GM19023 (cell line): ENCODE measurements around the gene CD44.

Experiments used
- ATAC-seq: cut with Tn5 transposase; IDR thresholded peaks from one replicate; pipeline ENCODE4 v1.9.1; 2021; ENCODE audit warnings: mild to moderate bottlenecking, moderate library complexity; ENCODE audit not compliant: unreplicated experiment

Gene CD44

GRCh38 chr11:35234460-35235156 is 95.6 kb downstream of the CD44 start:
- ATAC-seq, result no peak

- no peak for ATAC-seq
These were observed 96.1 kb downstream of the CD44 start for GRCh38 chr11:35235157-35235468.

DNA sequence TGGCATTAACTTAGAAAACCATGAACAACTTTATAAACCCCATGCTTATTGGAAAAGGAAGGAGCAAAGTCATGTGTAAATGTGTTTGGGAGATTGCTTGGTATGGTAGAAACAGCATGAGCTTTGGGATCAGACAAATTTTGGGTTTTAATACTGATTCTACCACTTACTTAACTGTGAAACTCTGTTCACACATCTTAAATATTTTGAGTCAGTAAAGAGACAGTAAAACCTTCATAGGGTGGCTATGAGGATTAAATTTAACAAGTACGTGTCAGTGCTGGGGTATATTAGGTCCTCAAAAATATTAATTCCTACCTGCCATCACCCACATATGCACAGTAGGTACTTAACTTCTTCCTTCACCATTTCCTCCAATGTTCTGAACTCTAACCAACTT is 96.5 kb downstream of the CD44 start:
- ATAC-seq, result no peak

DNA sequence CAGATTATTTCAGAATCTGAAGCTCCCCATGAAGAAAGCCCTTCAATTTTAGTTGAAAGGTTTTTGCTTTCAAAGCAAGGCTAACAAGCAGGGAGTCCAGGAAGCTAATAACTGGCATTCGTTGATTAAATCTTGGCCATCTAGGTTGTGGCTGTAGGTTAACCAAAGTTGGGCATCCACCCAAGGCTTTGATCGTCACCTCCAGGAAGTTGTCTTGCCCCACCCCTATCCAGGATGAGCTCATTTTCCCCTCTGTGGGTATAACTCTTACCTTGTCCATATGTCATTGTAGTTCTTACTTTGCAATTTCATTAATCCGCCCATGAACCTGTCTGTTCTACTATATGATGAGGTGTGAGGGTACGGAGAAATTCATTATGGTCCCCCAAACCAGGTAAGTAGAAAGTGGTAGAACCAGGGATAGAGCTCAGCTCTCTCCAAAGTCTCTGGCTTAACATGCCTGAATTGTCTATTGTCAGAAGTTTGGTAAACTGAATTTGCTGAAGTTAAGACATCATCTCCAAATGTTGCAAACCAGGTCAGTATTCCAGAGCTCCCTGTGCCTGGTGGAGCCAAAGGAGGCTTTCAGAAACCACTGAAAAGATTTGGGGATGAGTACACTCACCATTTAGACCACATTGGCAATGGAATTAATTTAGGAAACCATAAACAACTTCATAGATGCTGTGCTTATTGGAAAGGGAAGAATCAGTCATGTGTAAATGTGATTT is 97.1 kb downstream of the CD44 start:
- ATAC-seq, result no peak

DNA sequence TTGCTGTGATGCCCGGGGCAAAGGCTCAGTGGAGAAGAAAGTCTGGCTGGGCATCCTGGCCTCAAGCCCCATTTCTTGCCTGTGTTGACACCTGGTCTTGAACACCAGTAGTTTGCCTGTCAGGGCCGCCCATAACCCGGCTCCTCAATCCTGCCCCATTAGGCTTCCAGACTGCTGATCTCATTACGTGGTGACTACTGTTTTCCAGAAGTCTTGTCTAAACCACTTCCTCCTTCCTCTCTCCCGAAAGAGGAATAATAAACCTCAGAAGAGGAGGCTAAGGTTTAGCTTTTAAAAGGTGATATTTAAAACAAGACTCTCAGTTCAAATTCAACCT is 97.7 kb downstream of the CD44 start:
- no peak for ATAC-seq

DNA sequence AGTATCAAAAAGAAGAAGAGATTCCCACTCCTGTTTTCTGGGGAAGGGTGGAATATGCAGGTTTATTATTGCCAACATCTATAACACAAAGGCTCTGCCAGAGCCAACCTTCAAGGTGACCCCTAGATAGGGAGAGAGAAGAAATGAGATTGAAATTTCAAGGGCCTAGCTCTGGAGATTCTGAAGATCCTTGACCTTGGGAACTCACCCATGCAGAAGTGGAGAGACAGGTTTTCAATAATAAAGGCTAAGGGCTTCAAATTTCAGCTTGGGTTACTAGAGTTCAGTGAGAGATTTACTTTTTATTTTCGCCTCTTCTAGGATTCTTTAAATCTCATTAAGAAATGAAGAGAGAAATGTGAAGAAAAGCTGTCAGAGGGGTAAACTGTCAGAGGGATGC is 98.4 kb downstream of the CD44 start:
- ATAC-seq, result no peak

DNA sequence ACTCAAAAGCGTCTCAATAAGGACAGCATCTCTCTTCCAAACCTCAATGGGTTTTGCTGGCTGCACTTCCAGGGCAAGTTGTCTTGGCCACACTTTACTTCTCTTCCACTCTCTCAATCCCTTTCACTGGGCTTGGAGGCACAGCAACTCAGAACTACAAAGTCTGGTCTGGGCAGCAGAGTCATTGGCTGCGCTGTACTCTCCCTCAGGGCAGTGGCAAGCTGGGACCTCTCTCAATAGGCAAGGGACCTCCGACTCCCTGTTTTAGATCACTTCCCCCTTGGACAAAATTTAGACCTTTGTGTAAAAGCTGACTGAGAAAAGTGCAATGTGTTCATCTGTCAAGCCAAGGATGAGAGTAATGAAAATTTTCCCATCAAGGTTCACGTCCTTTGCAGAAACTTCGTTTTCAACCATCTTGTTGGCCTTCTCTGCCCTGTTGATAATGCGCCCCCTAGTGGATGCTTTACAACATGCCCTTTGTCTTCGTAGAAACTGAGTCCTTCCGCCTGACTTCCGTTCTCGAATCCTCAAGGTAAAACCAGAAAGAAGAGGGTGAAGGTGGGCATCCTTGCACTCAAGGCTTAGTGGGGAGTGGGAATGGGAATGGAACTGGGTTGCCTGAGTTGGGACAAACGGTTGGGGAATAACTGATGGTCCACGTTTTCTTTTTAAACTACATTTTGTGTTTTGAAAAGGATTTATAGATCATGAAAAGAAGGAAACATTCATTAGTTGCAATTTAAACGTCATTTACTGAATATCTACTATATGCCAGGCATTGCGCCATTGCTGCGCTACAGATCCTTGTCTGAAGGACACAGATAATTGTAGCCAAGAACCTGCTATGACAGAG is 99.1 kb downstream of the CD44 start:
- ATAC-seq, result no peak

DNA sequence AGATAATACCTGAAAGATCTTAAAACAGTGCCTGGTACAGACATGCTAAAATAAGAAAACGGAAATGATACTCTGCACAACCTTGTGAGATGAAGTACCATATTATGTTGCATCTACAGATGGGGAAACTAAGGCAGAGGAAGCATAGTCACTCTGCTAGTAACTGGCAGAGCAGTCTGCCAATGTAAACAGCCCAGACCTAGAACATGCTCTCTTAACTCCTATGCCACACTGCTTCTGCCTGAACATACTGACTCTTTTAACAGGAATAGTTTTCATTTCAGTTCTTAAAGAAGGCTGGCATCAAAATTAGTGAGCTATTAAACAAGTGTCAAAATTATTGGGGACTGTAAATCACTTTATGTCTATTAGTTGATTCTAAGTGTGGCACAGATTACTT is 99.9 kb downstream of the CD44 start:
- ATAC-seq, result no peak

- ATAC-seq, result no peak
These were observed 100.6 kb downstream of the CD44 start for GRCh38 chr11:35239471-35240075.

DNA sequence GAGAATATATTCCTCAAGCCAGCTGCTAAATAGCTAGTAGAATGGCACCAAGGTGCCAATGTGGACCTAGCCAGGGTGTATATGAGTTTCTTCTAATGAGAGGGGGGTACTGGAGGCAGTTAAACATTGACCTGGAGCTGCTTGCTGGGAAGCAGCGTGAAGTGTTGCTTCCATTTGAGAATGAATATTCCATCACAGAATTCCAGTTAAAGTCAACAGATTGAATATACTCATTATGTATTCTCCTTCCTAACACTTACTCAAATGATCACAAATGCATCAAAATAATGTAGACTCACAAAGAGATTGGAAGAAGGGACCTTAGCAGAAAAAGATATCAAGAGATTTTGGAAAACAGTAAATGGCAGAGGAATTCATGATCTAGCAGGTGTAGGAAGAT is 102.1 kb downstream of the CD44 start:
- ATAC-seq, result no peak

DNA sequence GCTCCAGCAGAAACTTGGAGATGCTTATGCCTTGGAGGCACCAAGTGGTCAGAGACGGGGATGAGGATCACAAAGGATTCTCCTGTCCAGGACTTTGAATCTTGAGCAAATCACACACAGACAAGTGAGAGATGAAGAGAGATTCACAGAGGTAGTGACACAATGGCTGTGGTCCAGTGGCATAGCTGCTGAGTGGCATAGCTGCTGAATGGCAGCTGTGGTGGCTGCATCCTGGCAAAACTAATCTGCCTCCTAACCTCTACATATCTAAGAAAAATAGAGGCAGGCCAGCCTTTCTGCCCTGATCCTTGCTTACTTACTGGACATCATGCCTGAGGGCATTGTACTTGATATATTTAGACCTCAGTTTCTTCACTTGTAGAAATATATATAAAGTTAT is 102.6 kb downstream of the CD44 start:
- no peak for ATAC-seq

DNA sequence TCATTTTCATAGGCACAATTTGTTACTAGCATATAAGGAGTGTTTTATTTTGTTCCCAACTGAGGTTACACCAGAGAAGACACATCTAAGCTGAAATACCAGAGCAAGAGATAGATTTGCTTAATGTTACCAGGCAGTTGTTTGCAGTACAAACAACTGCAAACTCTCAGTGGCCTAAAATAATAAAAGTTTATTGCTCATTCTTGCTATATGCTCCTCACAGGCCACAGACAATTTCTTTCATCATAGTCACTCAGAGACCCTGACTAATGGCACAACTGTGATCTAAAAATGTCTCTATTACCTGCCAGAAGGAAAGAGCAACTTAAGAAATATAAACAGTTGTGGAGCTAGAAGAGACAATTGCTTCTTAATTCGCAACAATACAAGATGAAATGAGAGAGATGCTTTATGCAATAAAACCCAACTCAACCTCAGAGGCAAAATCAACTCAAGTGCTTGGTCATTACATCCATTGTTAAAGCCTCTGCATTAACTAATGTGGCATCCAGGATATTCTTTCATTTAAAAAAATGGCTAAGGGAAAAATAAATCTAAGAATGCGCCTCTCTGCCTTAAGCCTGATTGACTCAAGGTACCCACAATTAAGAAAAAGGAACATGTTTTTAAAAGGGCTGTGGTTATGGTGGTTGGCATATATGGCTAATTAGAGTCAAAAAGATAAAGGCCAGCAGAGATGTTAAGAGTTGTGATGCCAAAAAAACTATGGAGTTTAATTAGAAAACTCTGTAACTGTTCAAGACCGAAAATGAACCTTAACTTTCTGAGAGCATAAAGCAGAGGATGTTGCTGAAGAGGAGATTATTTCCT is 103.7 kb downstream of the CD44 start:
- ATAC-seq, result no peak

DNA sequence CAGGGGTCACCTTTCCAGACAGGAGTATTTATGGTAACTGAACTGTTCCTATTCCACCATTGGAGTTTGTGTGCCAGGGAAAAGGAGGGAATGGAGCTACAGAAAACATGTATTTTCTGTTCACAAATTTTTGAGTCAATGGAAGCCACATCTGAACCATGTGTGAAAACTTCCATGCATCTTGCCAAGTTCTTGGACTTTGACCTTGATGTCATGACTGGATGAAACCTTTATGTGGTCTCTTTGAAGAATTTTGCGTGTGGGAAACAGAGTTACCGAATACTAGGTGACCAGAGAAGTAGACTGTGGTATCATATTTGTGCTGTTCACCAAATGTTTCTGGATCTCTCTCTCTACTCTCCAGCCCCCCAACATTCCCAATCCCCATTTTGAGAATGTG is 104.8 kb downstream of the CD44 start:
- no peak for ATAC-seq

- no peak for ATAC-seq
These were observed 106.1 kb downstream of the CD44 start for GRCh38 chr11:35245056-35245455.

DNA sequence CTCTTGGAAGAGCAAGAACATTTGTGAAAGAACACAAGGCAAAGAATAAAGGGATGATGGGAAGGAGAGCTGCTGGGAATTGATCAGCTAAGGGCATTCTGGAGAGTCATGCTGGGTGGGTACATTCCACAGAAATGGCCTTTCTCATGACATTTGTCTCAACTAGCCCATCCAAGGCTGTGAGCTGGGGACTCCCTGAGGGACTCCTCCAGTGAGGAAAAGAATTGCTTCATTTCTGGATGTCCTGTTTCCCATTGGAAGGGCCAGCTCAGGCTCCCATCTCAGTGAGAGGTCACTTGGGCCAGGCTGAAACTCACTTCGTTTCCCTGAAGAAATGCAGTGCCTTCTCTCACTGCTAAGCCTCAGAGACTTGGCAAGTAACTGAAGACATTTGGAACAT is 106.8 kb downstream of the CD44 start:
- no peak for ATAC-seq

DNA sequence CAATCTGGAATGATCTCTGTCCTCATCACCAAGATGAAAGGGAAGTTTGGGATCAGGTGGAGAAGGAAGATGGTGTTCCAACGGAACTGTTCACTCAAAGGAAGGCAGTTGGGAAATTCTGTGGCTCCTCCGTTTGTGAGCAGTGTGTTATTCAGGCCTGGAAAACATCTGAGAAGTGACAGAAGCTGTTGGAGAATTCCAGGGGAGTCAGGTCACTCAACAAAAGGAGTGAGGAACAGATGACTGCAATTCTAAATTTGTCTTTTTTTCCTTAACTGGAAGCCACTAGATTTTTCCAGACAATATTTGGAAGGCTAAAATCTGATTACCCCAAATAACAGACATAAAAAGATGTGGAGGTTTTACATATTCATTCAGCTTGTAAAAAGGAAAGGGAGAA is 107.8 kb downstream of the CD44 start:
- ATAC-seq, result no peak

GRCh38 chr11:35247428-35247827 is 108.5 kb downstream of the CD44 start:
- ATAC-seq, result no peak

GRCh38 chr11:35247863-35248262 is 108.9 kb downstream of the CD44 start:
- ATAC-seq, result no peak

DNA sequence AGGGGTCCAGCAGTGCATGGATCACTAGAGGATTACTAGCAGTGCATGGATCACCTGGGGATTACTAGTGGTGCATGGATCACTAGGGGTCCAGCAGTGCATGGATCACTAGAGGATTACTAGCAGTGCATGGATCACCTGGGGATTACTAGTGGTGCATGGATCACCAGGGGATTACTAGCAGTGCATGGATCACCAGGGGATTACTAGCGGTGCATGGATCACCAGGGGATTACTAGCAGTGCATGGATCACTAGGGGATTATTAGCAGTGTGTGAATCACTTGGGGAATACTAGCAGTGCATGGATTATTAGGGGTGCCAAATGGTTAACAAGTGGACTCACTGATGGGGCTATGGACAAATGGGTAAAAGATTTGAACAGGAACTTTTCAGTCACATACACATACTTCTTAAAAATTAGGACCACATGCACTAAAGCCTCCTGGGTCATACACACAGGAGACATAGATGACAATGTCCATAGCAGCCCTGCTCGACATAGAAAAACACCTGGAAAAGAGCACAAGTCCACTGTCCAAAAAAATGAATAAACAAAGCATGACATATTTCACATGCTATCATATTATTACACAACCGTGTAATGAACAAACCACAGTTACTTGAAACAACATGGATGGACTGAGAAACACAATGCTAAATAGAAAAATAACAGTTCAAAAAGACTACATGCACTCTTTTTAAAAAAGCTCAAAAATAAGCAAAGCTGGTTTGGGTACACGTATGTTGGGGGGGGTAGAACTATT is 109.8 kb downstream of the CD44 start:
- no peak for ATAC-seq

DNA sequence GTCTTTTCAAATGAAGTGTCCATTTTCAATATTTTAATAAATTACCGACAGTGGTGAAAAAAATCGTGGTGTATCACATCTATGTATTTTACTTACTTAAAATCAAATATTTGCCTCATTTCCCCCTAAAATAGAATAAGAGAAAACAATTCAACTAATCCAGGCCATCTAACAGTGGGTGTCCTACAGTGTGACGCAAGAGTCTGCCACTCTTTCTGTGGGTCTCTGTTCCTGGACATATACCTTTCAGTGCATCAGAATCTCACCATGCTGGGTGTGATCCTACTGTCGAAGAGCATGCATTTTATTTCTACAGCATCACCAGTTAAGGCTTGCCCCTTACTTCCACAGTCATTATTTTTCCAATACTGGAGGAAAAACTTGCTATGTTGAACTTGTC is 111.2 kb downstream of the CD44 start:
- no peak for ATAC-seq
